Hepatocyte (in vitro differentiated cells): ENCODE data around the gene ZC3H12C. TPM values are rescaled to one million over a fixed set of nuclear protein-coding genes. Genes with fewer than 3 reads are reported as not detected.

Source experiments
- DNase-seq: peaks from one replicate; pipeline ENCODE4 v3.0.0-alpha.2; 2016; ENCODE audit warnings: low spot score
- H2AFZ ChIP-seq: fragments of 200-600 bp; sonication (generic); 2 replicates; pipeline ENCODE4 v1.6.0; 2016; ENCODE audit warnings: antibody characterized with exemption, mild to moderate bottlenecking
- H3K27ac ChIP-seq: fragments of 200-600 bp; sonication (generic); 2 replicates; pipeline ENCODE4 v1.5.1; 2016; ENCODE audit warnings: mild to moderate bottlenecking
- H3K27me3 ChIP-seq: fragments of 200-600 bp; sonication (generic); 2 replicates; pipeline ENCODE4 v1.6.1; 2016
- H3K36me3 ChIP-seq: fragments of 200-600 bp; sonication (generic); replicated peaks from 2 replicates; pipeline ENCODE4 v1.5.1; 2016; ENCODE audit warnings: low read depth; ENCODE audit not compliant: insufficient read depth
- H3K4me1 ChIP-seq: fragments of 200-600 bp; sonication (generic); 2 replicates; pipeline ENCODE4 v1.5.1; 2016; ENCODE audit warnings: mild to moderate bottlenecking, moderate library complexity; ENCODE audit not compliant: insufficient read depth
- H3K4me2 ChIP-seq: fragments of 200-600 bp; sonication (generic); 2 replicates; pipeline ENCODE4 v1.6.0; 2016
- H3K4me3 ChIP-seq: fragments of 200-600 bp; sonication (generic); 2 replicates; pipeline ENCODE4 v1.5.1; 2016; ENCODE audit warnings: mild to moderate bottlenecking
- H3K79me2 ChIP-seq: fragments of 200-600 bp; sonication (generic); 2 replicates; pipeline ENCODE4 v1.6.0; 2017; ENCODE audit warnings: mild to moderate bottlenecking
- H3K9me2 ChIP-seq: fragments of 200-600 bp; sonication (generic); replicated peaks from 2 replicates; pipeline ENCODE4 v1.6.0; 2017; ENCODE audit warnings: mild to moderate bottlenecking; ENCODE audit not compliant: insufficient read depth
- H3K9me3 ChIP-seq: fragments of 200-600 bp; sonication (generic); 2 replicates; pipeline ENCODE4 v1.5.1; 2016; ENCODE audit warnings: low read depth, mild to moderate bottlenecking
- H4K20me1 ChIP-seq: fragments of 200-600 bp; sonication (generic); 2 replicates; pipeline ENCODE4 v1.6.0; 2016; ENCODE audit warnings: mild to moderate bottlenecking; ENCODE audit not compliant: insufficient read depth, poor library complexity, severe bottlenecking
- EZH2 ChIP-seq: fragments of 200-600 bp; sonication (generic); IDR thresholded peaks from 2 replicates; pipeline ENCODE4 v1.6.1; 2016; ENCODE audit warnings: antibody characterized with exemption, mild to moderate bottlenecking, borderline replicate concordance
- EZH2phosphoT487 ChIP-seq: fragments of 200-600 bp; sonication (generic); IDR thresholded peaks from one replicate; pipeline ENCODE4 v1.6.1; 2018; ENCODE audit warnings: antibody characterized with exemption, mild to moderate bottlenecking, low read depth, moderate library complexity; ENCODE audit not compliant: unreplicated experiment, severe bottlenecking
- WGBS: methylation state at CpG from one replicate; pipeline ENCODE4 v1.1.6; 2016; ENCODE audit warnings: low lambda C conversion rate; ENCODE audit errors: missing lambda C conversion rate; 5-methylcytosine and 5-hydroxymethylcytosine counted together
- polyA plus RNA-seq: library from polyadenylated mRNA; unstranded; fragments of >200 nt; fragmentation: Nextera tagmentation; extraction: Ambion mirVana; gene quantifications from 2 replicates; pipeline ENCODE4 v1.2.1, GENCODE V29; 2016
- total RNA-seq: library from RNA; depleted of rRNA; stranded (reverse); fragments of >200 nt; gene quantifications from 2 replicates; pipeline ENCODE4 v1.2.3, GENCODE V29; 2014
- TF ChIP-seq, protein P1 (sequence below): fragments of 200-600 bp; sonication (generic); IDR thresholded peaks from 2 replicates; pipeline ENCODE4 v1.5.1; 2016; ENCODE audit warnings: antibody characterized with exemption, mild to moderate bottlenecking; ENCODE audit not compliant: poor library complexity

Gene ZC3H12C
- total and polyA plus RNA-seq, 2 experiments from 2014 or later, result 1.7 to 12.3 TPM

DNA sequence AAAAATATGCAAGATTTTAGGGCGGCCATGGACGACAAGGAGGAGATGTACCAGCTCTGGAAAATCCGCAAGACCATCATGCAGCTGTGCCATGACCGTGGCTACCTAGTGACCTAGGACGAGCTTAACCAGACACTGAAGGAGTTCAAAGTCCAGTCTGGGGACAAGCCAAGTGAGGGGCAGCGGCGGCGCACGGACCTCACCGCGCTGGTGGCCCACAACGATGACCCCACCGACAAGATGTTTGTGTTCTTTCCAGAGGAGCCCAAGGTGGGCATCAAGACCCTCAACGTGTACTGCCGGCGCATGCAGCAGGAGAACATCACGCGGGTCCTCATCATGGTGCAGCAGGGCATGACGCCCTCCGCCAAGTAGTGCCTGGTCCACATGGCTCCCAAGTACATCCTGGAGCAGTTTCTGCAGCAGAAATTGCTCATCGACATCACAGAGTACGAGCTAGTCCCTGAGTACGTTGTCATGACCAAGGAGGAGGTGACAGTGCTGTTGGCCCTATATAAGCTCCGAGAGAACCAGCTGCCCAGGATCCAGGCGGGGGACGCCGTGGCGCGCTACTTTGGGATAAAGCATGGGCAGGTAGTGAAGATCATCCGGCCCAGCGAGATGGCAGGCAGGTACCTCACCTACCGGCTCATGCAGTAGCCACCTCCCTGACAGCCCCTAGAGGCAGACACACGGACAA, 43.5 kb upstream of the ZC3H12C start:
- no peak overlapping the region for H2AFZ ChIP-seq
- H3K4me3 ChIP-seq, result no peak overlapping the region
- 97% methylated on average over 33 of the region's 33 CpGs for WGBS
- TF ChIP-seq EZH2phosphoT487 (no peak), EZH2 (no peak)
- TF ChIP-seq, protein P1, sequence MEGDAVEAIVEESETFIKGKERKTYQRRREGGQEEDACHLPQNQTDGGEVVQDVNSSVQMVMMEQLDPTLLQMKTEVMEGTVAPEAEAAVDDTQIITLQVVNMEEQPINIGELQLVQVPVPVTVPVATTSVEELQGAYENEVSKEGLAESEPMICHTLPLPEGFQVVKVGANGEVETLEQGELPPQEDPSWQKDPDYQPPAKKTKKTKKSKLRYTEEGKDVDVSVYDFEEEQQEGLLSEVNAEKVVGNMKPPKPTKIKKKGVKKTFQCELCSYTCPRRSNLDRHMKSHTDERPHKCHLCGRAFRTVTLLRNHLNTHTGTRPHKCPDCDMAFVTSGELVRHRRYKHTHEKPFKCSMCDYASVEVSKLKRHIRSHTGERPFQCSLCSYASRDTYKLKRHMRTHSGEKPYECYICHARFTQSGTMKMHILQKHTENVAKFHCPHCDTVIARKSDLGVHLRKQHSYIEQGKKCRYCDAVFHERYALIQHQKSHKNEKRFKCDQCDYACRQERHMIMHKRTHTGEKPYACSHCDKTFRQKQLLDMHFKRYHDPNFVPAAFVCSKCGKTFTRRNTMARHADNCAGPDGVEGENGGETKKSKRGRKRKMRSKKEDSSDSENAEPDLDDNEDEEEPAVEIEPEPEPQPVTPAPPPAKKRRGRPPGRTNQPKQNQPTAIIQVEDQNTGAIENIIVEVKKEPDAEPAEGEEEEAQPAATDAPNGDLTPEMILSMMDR, result no peak
- H3K4me2 ChIP-seq, result no peak overlapping the region
- no peak overlapping the region for H3K27ac ChIP-seq
- no peaks in the 10 kb centered on the region for H3K36me3 ChIP-seq
- no peaks in the 10 kb centered on the region for H3K27me3 ChIP-seq
- H3K4me1 ChIP-seq, result no peaks in the 10 kb centered on the region
- no peaks in the 10 kb centered on the region for H3K9me2 ChIP-seq
- H4K20me1 ChIP-seq, result no peaks in the 10 kb centered on the region
- no peak for DNase-seq
- H3K79me2 ChIP-seq, result no peaks in the 10 kb centered on the region
- no peaks in the 10 kb centered on the region for H3K9me3 ChIP-seq

DNA sequence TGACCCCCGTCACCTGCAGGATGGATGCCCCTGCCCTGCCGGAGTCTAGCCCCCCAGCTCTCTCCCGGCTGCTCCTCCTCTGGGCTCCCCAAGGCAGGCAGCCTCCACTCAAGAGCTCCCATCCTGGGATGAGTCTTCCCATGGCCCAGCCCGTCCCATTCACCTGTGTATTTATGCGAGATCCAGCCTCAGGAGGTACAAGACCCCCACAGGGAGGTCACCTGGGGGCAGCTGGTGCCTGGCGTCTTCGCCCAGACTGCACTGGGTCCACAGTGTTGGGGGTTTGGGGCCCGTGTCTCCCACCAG, 43.0 kb upstream of the ZC3H12C start:
- H3K27ac ChIP-seq, result no peak overlapping the region
- H2AFZ ChIP-seq, result no peak overlapping the region
- H3K27me3 ChIP-seq, result no peaks in the 10 kb centered on the region
- H3K4me3 ChIP-seq, result no peak overlapping the region
- no peaks in the 10 kb centered on the region for H3K9me3 ChIP-seq
- no peaks in the 10 kb centered on the region for H3K36me3 ChIP-seq
- H3K4me1 ChIP-seq, result no peaks in the 10 kb centered on the region
- 91% methylated on average over 6 of the region's 8 CpGs for WGBS
- no peak for TF ChIP-seq EZH2phosphoT487
- TF ChIP-seq, protein P1, result no peak
- no peak for TF ChIP-seq EZH2
- no peaks in the 10 kb centered on the region for H3K79me2 ChIP-seq
- H3K4me2 ChIP-seq, result no peak overlapping the region
- DNase-seq, result no peak
- H3K9me2 ChIP-seq, result no peaks in the 10 kb centered on the region
- H4K20me1 ChIP-seq, result no peaks in the 10 kb centered on the region

DNA sequence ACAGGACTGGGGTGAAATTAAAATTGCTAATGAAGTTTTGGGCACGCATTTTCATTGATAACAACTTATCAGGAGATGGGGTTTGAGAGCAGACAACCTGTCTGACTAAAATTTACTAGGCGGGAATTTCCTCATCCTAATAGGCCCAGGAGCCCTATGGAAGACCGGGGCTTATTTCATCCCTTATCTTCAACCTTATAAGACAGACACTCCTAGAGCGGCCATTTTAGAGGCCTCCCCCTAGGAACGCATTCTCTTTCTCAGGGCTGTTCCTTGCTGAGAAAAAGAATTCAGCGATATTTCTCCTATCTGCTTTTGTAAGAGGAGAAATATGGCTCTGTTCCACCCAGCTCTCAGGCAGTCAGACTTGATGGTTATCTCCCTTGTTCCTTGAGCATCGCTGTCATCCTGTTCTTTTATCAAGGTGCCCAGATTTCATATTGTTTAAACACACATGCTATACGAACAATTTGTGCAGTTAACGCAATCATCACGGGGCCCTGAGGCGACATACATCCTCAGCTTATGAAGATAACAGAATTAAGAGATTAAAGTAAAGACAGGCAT, 39.3 kb upstream of the ZC3H12C start:
- Histone ChIP-seq H3K36me3 (no peaks in the 10 kb centered on the region), H4K20me1 (no peaks in the 10 kb centered on the region), H3K79me2 (no peaks in the 10 kb centered on the region), H2AFZ (no peak overlapping the region), H3K9me2 (no peaks in the 10 kb centered on the region), H3K27me3 (no peaks in the 10 kb centered on the region), H3K27ac (no peak overlapping the region), H3K4me2 (no peak overlapping the region), H3K4me3 (no peak overlapping the region), H3K4me1 (no peaks in the 10 kb centered on the region), H3K9me3 (no peaks in the 10 kb centered on the region)
- WGBS, result 93% methylated on average over 11 of the region's 11 CpGs
- no peak for TF ChIP-seq EZH2
- TF ChIP-seq, protein P1, result no peak
- TF ChIP-seq EZH2phosphoT487, result no peak
- no peak for DNase-seq
